ENCODE measurements around the gene COPG1. TPM values are rescaled to one million over a fixed set of nuclear protein-coding genes. Genes with fewer than 3 reads are reported as not detected.

Gene COPG1
- total RNA-seq, 4 donors from 2014 or later = 64.6 to 95.8 (median 74.0) TPM

- H3K4me1 ChIP-seq = peaks cover 0 to 15% (median 3%) of the 10 kb centered on the region in 3 donors
- WGBS, 2 donors (ENCODE audit: low coverage in 1 of 2) = 65 to 100% methylated on average over 2 of the region's 2 CpGs
- TF ChIP-seq POLR2A (IDR thresholded peaks at IDR 0.05) (no peak), CTCF (IDR thresholded peaks at IDR 0.05) (no peak), EP300 (IDR thresholded peaks at IDR 0.05) (no peak), POLR2AphosphoS5 (IDR thresholded peaks at IDR 0.05) (no peak)
- no peak for ATAC-seq
- no peak overlapping the region for H3K4me3 ChIP-seq
- peaks cover 0 to 40% of the 10 kb centered on the region in 2 donors for H3K36me3 ChIP-seq
- H3K27ac ChIP-seq = no peak overlapping the region
- no peaks in the 10 kb centered on the region for H3K9me3 ChIP-seq
- H3K27me3 ChIP-seq = no peaks in the 10 kb centered on the region
Measured at GRCh38 chr3:129286081-129286480, 36.7 kb downstream of the COPG1 start.

- TF ChIP-seq CTCF (IDR thresholded peaks at IDR 0.05) = no peak
- no peak for TF ChIP-seq POLR2A (IDR thresholded peaks at IDR 0.05)
- no peak for TF ChIP-seq EP300 (IDR thresholded peaks at IDR 0.05)
- TF ChIP-seq POLR2AphosphoS5 (IDR thresholded peaks at IDR 0.05) = no peak
- peaks cover 0 to 63% of the 10 kb centered on the region in 2 donors for H3K36me3 ChIP-seq
- no peaks in the 10 kb centered on the region for H3K27me3 ChIP-seq
- H3K4me3 ChIP-seq = no peak overlapping the region
- peaks cover 0 to 8% (median 0%) of the 10 kb centered on the region in 3 donors for H3K4me1 ChIP-seq
- no peak overlapping the region for H3K27ac ChIP-seq
- no peaks in the 10 kb centered on the region for H3K9me3 ChIP-seq
- 86 to 91% methylated on average over 1 to 3 of the region's 3 CpGs for WGBS, 2 donors (ENCODE audit: low coverage in 1 of 2)
- ATAC-seq = no peak
Measured at GRCh38 chr3:129288446-129288845, 39.0 kb downstream of the COPG1 start.

GRCh38 chr3:129289201-129289921, 40.0 kb downstream of the COPG1 start:
- peaks cover 0 to 72% of the 10 kb centered on the region in 2 donors for H3K36me3 ChIP-seq
- ATAC-seq = no peak
- peaks cover 0 to 8% (median 0%) of the 10 kb centered on the region in 3 donors for H3K4me1 ChIP-seq
- no peak overlapping the region for H3K27ac ChIP-seq
- no peaks in the 10 kb centered on the region for H3K27me3 ChIP-seq
- WGBS, 2 donors (ENCODE audit: low coverage in 1 of 2) = 76 to 90% methylated on average over 2 to 4 of the region's 6 CpGs
- H3K4me3 ChIP-seq = no peak overlapping the region
- no peak for TF ChIP-seq POLR2AphosphoS5 (IDR thresholded peaks at IDR 0.05)
- TF ChIP-seq EP300 (IDR thresholded peaks at IDR 0.05) = no peak
- no peak for TF ChIP-seq CTCF (IDR thresholded peaks at IDR 0.05)
- TF ChIP-seq POLR2A (IDR thresholded peaks at IDR 0.05) = no peak
- H3K9me3 ChIP-seq = no peaks in the 10 kb centered on the region

GRCh38 chr3:129291236-129291886, 42.0 kb downstream of the COPG1 start:
- H3K27ac ChIP-seq = peak overlapping the region in 1 of 4 donors; percentile 5
- no peak overlapping the region for H3K4me3 ChIP-seq
- WGBS, 2 donors (ENCODE audit: low coverage in 1 of 2) = 21 to 32% methylated on average over 4 of the region's 4 CpGs
- H3K36me3 ChIP-seq = peaks cover 0 to 92% of the 10 kb centered on the region in 2 donors
- TF ChIP-seq POLR2AphosphoS5 (IDR thresholded peaks at IDR 0.05) = no peak
- no peak for ATAC-seq
- H3K9me3 ChIP-seq = no peaks in the 10 kb centered on the region
- H3K27me3 ChIP-seq = no peaks in the 10 kb centered on the region
- peaks cover 0 to 8% (median 0%) of the 10 kb centered on the region in 3 donors for H3K4me1 ChIP-seq

- 93 to 98% methylated on average over 4 to 5 of the region's 5 CpGs for WGBS, 2 donors (ENCODE audit: low coverage in 1 of 2)
- H3K4me1 ChIP-seq = peaks cover 0 to 8% (median 0%) of the 10 kb centered on the region in 3 donors
- no peaks in the 10 kb centered on the region for H3K27me3 ChIP-seq
- no peak for TF ChIP-seq EP300 (IDR thresholded peaks at IDR 0.05)
- H3K27ac ChIP-seq = no peak overlapping the region
- no peak for ATAC-seq
- H3K9me3 ChIP-seq = no peaks in the 10 kb centered on the region
- peaks cover 0 to 99% of the 10 kb centered on the region in 2 donors for H3K36me3 ChIP-seq
- H3K4me3 ChIP-seq = no peak overlapping the region
Measured at GRCh38 chr3:129295286-129295685, 45.9 kb downstream of the COPG1 start.
